GM19463 (cell line): Measurements from ENCODE around the gene RTL9.
"Not testable (repeated sequence)": the region's sequence is repeated elsewhere in the genome, so short reads cannot be mapped to it uniquely, and the experiment has no call there.

Experiments used
- ATAC-seq: cut with Tn5 transposase; IDR thresholded peaks from one replicate; pipeline ENCODE4 v1.9.1; 2021; ENCODE audit warnings: mild to moderate bottlenecking, moderate library complexity; ENCODE audit not compliant: unreplicated experiment

Gene RTL9

DNA sequence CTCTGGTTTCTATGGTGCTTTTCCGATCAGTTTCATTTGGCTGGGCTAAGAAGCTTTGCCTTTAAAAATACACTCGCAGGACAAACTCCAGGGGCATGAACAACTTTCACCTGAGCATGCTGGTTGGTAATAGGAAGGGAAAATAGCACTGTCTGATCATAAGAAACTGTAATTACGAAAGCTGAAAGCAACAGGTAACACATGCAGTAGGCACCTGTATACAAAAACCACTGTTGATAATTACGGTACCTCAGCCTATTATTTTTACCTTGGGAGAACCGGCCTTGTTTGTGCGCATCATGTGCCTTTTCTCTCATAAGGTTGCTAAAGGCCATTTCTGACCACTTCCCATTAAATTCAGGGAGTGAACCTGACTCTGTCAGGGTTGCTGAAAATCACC is 45.7 kb downstream of the RTL9 start:
- no peak for ATAC-seq

- not testable (repeated sequence) for ATAC-seq
Measured at GRCh38 chrX:110406250-110406649, 47.6 kb downstream of the RTL9 start.

DNA sequence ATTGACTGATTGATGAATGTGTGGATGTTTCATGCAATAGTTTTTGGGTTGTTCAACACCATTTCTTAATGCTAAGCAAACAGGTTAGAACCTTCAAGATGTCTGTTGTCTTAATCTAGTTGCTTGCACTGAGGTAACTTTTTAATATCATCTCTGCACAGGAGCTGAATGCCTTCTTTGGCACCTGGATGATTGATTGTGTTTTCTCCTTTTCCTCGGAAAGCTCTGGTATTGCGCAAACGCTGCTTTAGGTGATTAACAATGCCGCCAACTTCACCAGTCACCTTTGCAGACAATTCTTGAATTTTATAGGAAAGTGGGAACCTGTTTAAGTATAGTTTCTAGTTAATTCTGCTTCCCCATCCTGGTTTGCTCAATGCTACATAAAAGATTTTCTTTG is 48.2 kb downstream of the RTL9 start:
- ATAC-seq, result no peak

GRCh38 chrX:110407910-110408545 is 49.4 kb downstream of the RTL9 start:
- ATAC-seq, result peak; percentile 53
